SU-DHL-6 (cell line): ENCODE measurements around the gene ETV6.

Source experiments
- H2AFZ ChIP-seq: fragments of 200-600 bp; sonication (generic); 2 replicates; pipeline ENCODE4 v1.6.1; 2014; ENCODE audit warnings: low read depth, mild to moderate bottlenecking, moderate library complexity, mixed read lengths, antibody characterized with exemption, low read length; ENCODE audit not compliant: severe bottlenecking
- H3F3A ChIP-seq: fragments of 200-600 bp; shearing (Covaris generic); 2 replicates; pipeline ENCODE4 v1.6.0; 2016; ENCODE audit warnings: antibody characterized with exemption, mild to moderate bottlenecking; ENCODE audit not compliant: insufficient read depth
- H3K27ac ChIP-seq: fragments of 200-600 bp; sonication (generic); 2 replicates; pipeline ENCODE4 v1.5.1; 2016; ENCODE audit warnings: low read depth, mild to moderate bottlenecking, low read length, moderate library complexity, mixed read lengths
- H3K27me3 ChIP-seq: fragments of 200-600 bp; sonication (generic), shearing (Covaris generic); 2 replicates; pipeline ENCODE4 v1.6.0; 2014; ENCODE audit warnings: mild to moderate bottlenecking, low read length
- H3K36me3 ChIP-seq: fragments of 200-600 bp; sonication (generic); 2 replicates; pipeline ENCODE4 v1.6.1; 2014; ENCODE audit warnings: mild to moderate bottlenecking, low read length, mixed read lengths
- H3K4me2 ChIP-seq: fragments of 300-600, 200-600 bp; shearing (Covaris generic), sonication (generic); 2 replicates; pipeline ENCODE4 v1.6.0; 2014; ENCODE audit warnings: low read length, low read depth, mild to moderate bottlenecking; ENCODE audit not compliant: poor library complexity, severe bottlenecking
- H3K4me3 ChIP-seq: fragments of 200-600 bp; sonication (generic); 2 replicates; pipeline ENCODE4 v1.5.1; 2014; ENCODE audit warnings: antibody characterized with exemption, low read length, mild to moderate bottlenecking, mixed read lengths; ENCODE audit not compliant: insufficient read depth, poor library complexity, severe bottlenecking
- H3K79me2 ChIP-seq: fragments of 200-600 bp; sonication (generic); 2 replicates; pipeline ENCODE4 v1.6.1; 2014; ENCODE audit warnings: mild to moderate bottlenecking, low read length, moderate library complexity; ENCODE audit not compliant: insufficient read depth
- H3K9ac ChIP-seq: fragments of 200-600 bp; sonication (generic); 2 replicates; pipeline ENCODE4 v1.7.0; 2014; ENCODE audit warnings: mild to moderate bottlenecking, low read length
- H3K9me2 ChIP-seq: fragments of 200-600 bp; sonication (generic); replicated peaks from 2 replicates; pipeline ENCODE4 v1.6.1; 2014; ENCODE audit warnings: low read length; ENCODE audit not compliant: insufficient read depth
- H3K9me3 ChIP-seq: fragments of 200-600 bp; sonication (generic); 2 replicates; pipeline ENCODE4 v1.6.1; 2014; ENCODE audit warnings: low read length, mixed read lengths; ENCODE audit not compliant: insufficient read depth
- H4K20me1 ChIP-seq: fragments of 200-600 bp; sonication (generic); 2 replicates; pipeline ENCODE4 v1.6.1; 2014; ENCODE audit warnings: low read depth, mild to moderate bottlenecking, antibody characterized with exemption, low read length, moderate library complexity, mixed read lengths
- EZH2phosphoT487 ChIP-seq: fragments of 200-600 bp; sonication (generic), shearing (Covaris generic); conservative IDR thresholded peaks from 2 replicates; pipeline ENCODE4 v1.6.1; 2018; ENCODE audit warnings: mild to moderate bottlenecking, antibody characterized with exemption, low read length, moderate library complexity, mixed read lengths
- TF ChIP-seq, protein P1 (sequence below): fragments of 200-600 bp; sonication (generic); IDR thresholded peaks from one replicate; pipeline ENCODE4 v1.5.1; 2017; ENCODE audit warnings: antibody characterized with exemption, mild to moderate bottlenecking, low read length, moderate library complexity; ENCODE audit not compliant: insufficient read depth, poor library complexity, severe bottlenecking

ETV6 gene

DNA sequence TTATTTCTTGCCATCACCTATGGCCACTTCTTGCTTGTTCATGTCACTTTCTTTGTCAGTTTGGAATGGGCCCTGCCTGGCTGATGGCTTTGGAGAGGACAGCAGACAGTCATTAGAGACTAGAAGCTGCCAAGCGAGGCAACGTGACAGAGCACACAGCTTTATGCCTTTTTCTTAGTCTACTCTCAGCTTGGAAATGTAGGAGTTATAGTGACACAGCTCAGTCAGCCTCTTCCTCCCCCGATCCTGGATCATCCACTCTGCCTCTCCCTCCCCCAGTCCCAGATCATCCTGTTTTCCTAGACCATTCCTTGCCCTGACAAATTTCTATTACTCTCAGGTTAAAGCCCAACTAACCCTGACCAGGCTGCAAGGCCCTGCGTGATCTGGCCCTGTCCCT is 26.6 kb downstream of the ETV6 start:
- Histone ChIP-seq H3K36me3 (no peaks in the 10 kb centered on the region), H3K9me3 (no peaks in the 10 kb centered on the region), H2AFZ (no peak overlapping the region), H3K79me2 (no peaks in the 10 kb centered on the region), H3K27me3 (no peaks in the 10 kb centered on the region), H3K27ac (no peak overlapping the region), H3K9ac (no peak overlapping the region), H3K4me3 (no peak overlapping the region), H4K20me1 (no peaks in the 10 kb centered on the region), H3K9me2 (no peaks in the 10 kb centered on the region), H3K4me2 (no peak overlapping the region), H3F3A (no peaks in the 10 kb centered on the region)
- TF ChIP-seq, protein P1, sequence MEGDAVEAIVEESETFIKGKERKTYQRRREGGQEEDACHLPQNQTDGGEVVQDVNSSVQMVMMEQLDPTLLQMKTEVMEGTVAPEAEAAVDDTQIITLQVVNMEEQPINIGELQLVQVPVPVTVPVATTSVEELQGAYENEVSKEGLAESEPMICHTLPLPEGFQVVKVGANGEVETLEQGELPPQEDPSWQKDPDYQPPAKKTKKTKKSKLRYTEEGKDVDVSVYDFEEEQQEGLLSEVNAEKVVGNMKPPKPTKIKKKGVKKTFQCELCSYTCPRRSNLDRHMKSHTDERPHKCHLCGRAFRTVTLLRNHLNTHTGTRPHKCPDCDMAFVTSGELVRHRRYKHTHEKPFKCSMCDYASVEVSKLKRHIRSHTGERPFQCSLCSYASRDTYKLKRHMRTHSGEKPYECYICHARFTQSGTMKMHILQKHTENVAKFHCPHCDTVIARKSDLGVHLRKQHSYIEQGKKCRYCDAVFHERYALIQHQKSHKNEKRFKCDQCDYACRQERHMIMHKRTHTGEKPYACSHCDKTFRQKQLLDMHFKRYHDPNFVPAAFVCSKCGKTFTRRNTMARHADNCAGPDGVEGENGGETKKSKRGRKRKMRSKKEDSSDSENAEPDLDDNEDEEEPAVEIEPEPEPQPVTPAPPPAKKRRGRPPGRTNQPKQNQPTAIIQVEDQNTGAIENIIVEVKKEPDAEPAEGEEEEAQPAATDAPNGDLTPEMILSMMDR, result no peak

DNA sequence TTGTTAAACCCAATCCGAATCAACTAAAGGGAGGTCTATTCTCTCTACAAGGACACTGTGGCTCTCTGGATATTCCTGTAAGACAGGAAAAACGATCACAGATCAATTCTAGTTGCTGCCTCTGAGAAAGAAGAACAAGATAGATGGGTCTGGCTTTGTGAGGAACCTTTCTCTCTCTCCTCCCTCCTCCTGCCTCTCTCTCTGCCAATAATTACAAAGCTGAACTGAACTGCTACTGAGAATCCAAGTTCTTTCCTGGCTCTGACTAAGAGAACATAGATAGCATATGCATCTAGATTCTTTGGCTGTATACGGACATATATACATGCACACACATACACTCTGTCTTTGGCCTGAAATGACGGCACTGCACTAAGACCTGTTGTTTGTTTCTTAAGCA is 27.6 kb downstream of the ETV6 start:
- no peaks in the 10 kb centered on the region for H4K20me1 ChIP-seq
- no peak overlapping the region for H2AFZ ChIP-seq
- no peaks in the 10 kb centered on the region for H3F3A ChIP-seq
- H3K9me2 ChIP-seq, result no peaks in the 10 kb centered on the region
- TF ChIP-seq, protein P1, result no peak
- no peak for TF ChIP-seq EZH2phosphoT487
- H3K4me3 ChIP-seq, result no peak overlapping the region
- H3K27me3 ChIP-seq, result no peaks in the 10 kb centered on the region
- H3K9ac ChIP-seq, result no peak overlapping the region
- no peaks in the 10 kb centered on the region for H3K36me3 ChIP-seq
- H3K4me2 ChIP-seq, result no peak overlapping the region
- H3K9me3 ChIP-seq, result no peaks in the 10 kb centered on the region
- H3K79me2 ChIP-seq, result no peaks in the 10 kb centered on the region
- H3K27ac ChIP-seq, result no peak overlapping the region

DNA sequence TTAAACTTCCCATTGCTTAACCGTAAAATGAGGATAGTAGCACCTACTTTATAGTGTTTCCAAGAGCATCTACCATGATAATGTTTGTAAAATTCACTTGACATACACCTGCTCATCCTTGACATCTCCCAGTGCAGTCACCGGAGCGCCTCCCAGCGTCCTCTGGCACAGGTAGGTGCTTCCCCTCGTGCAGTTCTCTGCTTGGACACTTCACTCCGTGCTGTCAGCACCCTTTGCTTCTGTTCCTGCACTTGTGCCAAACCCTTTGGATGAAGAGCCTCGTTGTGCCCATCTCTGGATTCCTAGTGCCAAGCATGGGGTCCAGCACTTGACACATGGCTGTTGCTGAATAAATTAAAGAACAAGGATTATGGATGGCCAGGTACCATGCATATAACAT is 28.3 kb downstream of the ETV6 start:
- no peaks in the 10 kb centered on the region for H3K27me3 ChIP-seq
- H3K27ac ChIP-seq, result no peak overlapping the region
- H3K9ac ChIP-seq, result no peak overlapping the region
- H3K9me2 ChIP-seq, result no peaks in the 10 kb centered on the region
- H3K36me3 ChIP-seq, result no peaks in the 10 kb centered on the region
- no peaks in the 10 kb centered on the region for H3K9me3 ChIP-seq
- H3K4me3 ChIP-seq, result no peak overlapping the region
- no peak for TF ChIP-seq EZH2phosphoT487
- TF ChIP-seq, protein P1, result no peak
- no peak overlapping the region for H2AFZ ChIP-seq
- no peaks in the 10 kb centered on the region for H4K20me1 ChIP-seq
- H3K4me2 ChIP-seq, result no peak overlapping the region
- H3K79me2 ChIP-seq, result no peaks in the 10 kb centered on the region
- no peaks in the 10 kb centered on the region for H3F3A ChIP-seq

DNA sequence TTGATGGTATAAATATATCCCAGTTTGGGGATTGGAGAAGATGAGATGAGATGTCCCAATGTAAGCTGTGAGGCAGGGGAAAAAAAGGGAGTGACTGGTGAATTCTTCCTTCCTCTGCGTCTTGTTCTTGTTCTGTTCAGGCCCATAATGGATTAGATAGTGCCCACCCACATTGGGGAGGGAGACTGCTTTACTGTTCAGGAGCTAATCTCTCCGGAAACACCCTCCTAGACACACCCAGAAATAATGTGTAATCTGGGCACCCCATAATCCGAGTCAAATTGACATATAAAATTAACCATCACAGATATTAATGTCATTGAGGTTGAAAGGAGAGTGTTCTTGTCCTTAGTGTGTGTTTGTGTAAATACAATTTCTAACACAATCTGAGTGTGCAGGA is 29.3 kb downstream of the ETV6 start:
- no peaks in the 10 kb centered on the region for H3F3A ChIP-seq
- no peaks in the 10 kb centered on the region for H3K36me3 ChIP-seq
- H3K9me2 ChIP-seq, result no peaks in the 10 kb centered on the region
- H3K79me2 ChIP-seq, result no peaks in the 10 kb centered on the region
- TF ChIP-seq EZH2phosphoT487, result no peak
- TF ChIP-seq, protein P1, result no peak
- H3K27me3 ChIP-seq, result no peaks in the 10 kb centered on the region
- H3K9ac ChIP-seq, result no peak overlapping the region
- H4K20me1 ChIP-seq, result no peaks in the 10 kb centered on the region
- no peak overlapping the region for H3K4me3 ChIP-seq
- no peaks in the 10 kb centered on the region for H3K9me3 ChIP-seq
- no peak overlapping the region for H2AFZ ChIP-seq
- no peak overlapping the region for H3K4me2 ChIP-seq
- no peak overlapping the region for H3K27ac ChIP-seq
